ENCODE measurements around the gene STOML2.

The STOML2 gene

DNA sequence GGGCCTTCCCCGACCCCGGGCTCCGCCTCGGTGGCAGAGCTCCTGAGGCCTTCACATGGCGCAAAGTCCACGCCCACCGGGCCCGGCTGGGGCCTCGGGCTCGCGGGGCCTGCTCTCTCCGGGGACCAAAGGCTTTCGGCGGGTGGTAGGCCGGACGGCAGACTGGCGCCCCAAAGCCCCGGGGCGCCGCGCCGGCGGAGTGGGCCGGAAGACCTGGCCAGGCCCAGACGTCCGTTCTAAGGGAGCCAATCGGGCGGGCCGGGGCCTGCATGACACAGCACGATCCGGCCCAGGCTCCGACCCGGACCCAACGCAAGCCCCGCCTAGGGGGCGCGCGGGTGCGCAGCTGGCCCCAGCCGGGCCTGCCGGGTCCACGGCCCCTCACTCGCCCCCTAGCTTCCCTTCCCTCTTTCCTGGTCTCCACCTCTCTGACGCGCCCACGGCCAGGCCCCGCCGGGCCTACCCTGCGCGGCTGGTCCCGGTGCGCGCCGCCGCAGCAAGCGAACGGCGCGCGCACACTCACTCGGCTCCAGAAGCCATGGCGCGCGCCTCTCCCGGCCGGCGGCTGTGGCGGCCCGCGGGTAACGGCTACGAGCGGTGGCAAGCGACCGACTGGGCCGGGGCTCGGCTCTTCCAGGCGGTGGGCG, 31.0 kb downstream of the STOML2 start:
- DNase-seq, result peak; percentile 77

DNA sequence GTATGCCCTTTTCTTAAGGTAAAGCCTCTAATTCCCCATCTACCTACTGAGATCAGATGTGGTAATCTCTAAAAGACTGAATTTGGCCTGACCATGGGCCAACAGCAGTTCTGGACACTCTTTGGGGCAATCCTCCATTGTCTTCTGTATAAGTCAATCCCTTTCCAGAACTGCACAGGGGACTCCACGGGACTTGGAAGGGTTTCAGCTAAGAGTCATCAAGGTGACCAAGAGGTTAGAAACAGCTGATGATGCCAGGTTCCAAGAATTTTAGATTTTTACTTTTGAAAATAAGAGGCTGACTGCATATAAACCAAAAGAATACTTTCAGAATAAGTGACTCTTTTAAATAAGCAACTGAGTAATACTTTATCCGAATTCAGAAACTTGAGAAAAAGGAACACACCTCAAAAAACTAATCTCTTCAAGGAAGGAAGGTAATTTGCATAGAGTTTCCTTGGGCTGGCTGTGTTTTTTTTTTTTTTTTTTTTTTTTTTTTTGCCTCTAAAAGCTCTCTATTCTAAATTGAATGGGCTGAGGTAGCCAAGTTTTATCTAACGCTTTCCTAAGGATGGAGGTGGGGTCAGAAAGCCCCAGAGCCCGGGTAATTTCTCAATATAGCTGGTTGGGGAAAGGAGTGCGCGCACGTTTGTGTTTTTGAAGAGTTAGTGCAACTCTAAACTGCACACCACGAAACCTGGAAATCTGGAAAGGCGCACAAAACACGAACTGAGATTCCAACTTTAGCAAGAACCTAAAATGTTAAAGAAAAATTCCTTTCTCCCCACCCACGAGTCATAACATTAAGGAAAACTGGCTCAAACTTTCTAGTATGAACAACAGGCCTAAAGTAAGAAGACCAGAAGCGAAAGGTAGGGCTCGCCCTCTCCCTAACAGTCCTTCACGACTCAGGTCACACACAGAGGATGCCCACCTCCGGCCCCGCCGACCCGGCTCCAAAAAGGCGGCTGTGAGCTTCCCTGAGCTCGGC, 31.8 kb downstream of the STOML2 start:
- DNase-seq, result no peak

DNA sequence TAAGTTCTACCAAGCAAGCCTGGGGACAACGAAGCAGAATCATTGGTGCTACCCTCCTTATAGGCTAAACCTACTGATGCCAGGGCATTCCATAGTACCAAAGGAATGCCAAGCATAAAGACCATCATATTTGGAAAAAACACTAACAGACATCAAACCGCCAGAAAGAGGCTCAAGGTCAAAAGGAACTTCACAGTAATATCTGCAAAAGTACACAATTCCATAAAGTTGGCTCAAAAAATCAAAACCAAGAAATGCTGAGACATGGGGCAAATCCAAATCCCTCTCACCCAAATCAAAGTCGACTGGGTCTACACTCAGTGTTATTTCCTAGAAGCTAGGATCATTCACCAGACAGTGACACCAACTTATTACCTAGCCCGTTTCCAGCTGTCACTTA, 33.9 kb downstream of the STOML2 start:
- DNase-seq, result no peak

DNA sequence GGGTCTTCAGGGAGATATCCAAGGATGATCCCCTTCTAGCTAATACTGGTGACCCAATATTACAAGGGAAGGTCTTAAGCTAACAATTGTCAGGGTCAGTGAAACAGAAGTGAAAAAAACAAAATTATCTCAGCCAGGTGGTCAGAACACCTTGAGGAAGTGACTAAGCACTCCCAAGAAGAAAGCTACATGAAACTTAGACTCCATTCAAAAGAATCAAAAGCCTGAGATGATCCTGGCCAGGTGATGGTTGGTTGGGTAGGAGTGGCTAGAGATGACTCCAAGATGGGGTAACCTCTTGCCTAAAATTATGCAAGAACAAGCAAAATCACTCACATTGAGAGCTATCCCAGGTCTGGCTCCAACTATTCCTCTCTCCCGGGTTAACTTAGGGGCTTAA, 35.9 kb downstream of the STOML2 start:
- no peak for DNase-seq

DNA sequence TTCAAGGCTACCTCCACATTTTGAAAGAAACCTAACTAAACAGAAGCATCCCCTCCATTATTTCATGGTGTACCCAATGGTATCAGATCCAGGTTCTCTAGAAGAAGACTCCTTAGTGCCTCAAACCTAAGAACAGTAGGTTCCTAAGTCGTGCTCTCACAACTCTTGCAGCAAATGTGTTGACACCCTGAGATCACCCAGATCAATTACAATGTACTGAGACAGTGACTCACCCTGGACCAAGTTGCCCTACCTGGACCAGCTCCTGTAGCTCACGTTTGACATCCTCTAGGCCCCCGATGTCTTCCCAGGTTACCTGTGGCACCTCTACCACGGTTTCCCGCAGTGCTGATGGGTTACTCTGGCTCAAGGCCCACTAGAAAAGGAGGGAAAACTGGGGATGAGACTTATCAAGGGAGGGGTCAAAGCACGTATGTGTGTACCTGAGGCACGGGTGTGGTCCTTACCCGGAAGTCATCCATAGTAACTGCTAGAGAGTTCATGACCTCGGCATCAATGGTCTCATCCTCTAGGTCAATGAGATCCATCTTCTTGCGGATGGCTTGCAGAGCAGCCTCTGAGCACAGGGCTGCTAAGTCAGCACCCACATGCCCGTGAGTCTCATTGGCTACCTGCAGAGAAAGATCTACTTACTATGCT, 42.3 kb downstream of the STOML2 start:
- no peak for DNase-seq

DNA sequence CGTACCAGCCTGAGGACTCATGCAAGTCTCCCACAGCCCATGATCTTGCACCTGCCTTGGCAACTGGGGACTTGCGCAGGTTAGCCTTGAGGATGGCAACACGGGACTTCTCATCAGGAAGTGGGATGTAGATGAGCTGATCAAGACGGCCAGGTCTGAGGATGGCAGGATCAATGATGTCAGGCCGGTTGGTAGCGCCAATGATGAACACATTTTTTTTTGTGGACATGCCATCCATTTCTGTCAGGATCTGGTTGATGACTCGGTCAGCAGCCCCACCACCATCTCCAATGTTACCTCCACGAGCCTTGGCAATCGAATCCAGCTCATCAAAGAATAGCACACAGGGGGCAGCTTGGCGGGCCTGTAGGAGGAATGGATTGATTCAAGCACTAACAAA, 43.5 kb downstream of the STOML2 start:
- no peak for DNase-seq

DNA sequence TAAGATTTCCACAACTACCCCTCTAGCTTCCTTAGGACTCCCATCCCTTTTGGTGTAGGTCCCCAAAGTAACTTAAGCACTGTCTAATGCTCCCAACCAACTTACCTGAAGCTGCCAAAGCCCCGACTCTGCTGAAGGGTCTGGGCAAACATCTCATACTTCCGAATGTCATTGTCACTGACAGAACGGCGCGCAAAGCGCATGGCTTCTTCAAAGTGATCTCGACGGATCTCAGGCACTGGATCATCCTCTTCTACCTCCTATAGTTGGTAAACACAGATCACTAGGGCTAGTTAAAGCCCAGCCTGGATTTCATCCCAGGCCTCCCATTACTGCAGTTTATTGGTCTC, 45.7 kb downstream of the STOML2 start:
- DNase-seq, result no peak

DNA sequence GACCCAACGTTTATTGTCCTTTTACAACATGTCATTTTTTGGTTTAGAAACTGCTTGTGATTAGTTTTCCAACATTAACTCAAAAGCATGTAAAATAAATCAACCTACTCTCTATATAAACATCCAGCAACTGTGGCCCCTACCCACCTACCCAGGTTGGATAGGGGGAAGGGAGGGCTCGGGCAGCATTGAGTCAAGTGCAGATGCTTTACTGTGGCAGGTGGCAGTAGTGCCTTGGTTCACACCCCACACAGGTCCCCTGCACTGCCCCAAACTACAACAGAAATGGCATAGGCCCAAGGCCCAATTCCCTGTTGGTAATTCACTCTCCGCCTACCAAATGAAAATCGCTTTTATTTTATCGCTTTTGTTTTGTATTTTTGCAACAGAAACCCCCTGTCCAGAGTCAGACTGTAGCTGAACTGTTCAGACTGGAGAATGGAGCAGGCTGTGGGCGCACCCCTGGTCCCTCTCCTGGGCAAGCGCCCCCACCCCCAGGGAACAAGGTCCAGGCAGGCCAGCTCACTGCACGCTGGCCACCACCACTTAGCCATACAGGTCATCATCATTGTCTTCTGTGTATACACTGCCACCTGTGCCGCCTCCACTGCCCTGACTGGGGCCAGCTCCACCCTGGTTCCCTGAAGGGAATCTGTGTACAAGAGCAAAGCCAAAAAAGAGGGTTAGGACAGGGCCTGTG, 46.2 kb downstream of the STOML2 start:
- DNase-seq, result no peak

DNA sequence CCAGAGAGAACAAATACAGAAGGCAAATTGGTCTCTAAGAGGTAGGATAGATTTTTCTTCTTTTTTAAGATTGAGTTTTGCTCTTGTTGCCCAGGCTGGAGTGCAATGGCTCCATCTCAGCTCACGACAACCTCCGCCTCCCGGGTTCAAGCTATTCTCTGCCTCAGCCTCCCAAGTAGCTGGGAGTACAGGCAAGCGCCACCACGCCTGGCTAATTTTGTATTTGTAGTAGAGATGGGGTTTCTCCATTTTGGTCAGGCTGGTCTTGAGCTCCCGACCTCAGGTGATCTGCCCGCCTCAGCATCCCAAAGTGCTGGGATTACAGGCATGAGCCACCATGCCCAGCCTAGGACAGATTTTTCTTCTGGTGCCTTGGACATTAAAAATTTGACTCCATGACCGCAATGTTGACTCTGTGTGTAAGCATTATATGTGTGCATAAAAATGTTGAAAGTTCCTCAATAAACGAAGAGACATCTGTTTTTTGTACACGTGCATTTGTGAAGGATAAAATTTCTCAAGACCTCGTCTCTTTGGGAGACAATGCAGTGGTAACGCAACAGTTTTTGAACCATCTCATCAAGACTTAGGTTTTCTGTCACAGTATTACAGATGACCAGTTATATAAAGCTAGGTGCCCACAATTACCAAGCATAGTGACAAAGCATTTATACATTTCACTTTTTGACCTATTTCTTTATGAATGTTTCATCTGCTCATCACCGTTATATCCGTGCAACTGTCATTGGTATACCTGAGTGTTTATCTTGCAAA, 47.9 kb downstream of the STOML2 start:
- no peak for DNase-seq

DNA sequence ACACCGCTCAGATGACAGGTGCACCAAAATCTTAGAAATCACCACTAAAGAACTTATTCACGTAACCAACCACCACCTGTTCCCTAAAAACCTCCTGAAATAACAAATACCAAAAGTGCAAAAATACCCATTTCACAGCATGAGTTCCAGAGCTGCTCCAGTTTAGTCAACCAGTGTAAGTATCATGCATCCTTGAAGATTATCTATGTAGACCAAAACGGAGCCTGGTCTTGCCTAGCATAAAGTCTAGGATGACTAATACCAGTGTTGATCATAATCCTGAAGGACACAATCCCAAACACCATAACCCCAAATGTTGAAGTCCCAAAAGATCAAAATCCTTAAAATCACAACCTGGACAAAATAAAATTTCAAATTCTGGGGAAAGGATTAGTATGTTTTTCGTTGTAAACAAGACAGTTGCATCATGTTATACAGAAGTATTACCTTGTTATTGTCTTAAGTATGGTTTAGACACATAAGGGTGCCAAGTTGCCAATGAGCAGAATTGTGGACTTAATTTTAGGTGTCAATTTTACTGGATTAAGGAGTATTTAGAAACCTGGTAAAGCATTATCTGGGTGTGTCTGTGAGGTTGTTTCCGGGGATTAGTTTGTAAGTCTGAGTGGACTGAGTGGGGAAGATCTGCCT, 48.6 kb downstream of the STOML2 start:
- DNase-seq, result no peak

DNA sequence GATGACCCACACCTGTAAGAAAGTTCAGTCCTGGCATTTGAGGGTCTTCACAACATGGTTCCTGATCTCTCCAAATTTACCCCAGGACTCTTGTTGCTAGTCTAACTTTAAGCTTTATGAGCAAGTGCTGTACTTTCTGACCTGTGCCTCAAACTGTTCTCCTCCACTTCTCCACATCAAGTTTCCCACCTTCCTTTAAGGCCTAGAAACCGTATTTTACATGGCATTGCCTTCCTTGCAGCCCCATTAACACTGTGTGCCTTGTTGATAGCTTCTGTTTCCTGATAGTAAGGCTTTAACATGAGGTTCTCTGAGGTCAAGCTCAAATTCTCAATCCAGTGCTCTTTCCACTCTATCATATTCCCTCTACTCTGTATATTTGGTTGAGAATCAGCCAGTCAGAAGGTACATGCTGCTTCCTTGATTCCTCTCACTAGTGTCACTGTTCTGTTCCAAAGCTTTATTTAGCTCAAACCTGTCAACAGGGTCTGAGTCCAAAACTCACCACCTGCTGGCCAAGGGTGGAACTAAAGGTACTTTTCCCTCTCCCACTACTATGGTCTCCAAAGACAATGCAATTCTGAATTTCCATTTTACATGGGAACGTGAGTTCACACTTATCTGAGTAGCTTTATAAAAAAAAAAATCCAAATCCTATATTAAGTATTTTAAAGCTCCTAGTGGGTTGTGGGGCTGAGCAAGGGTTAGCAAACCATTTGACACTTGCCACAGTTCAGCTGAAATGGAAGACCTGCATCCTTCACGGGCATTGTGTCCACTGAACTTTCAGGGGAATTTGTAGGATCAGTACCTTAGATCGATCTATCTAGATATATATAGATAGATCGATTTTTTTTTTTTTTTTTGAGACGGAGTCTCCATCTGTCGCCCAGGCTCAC, 51.6 kb downstream of the STOML2 start:
- peak; percentile 52 for DNase-seq

All from stimulated activated CD4-positive, alpha-beta T cell treated with anti-CD3 and anti-CD28 coated beads, Interleukin-4, amount 100 ng/mL, for 1 hour (primary cell).